ENCODE data around the gene TMEM203.
A peak's percentile ranks its signal among the peaks of the same experiment; 100 is the strongest.
"Not testable (repeated sequence)": the region's sequence is repeated elsewhere in the genome, so short reads cannot be mapped to it uniquely, and the experiment has no call there.

Gene TMEM203

DNA sequence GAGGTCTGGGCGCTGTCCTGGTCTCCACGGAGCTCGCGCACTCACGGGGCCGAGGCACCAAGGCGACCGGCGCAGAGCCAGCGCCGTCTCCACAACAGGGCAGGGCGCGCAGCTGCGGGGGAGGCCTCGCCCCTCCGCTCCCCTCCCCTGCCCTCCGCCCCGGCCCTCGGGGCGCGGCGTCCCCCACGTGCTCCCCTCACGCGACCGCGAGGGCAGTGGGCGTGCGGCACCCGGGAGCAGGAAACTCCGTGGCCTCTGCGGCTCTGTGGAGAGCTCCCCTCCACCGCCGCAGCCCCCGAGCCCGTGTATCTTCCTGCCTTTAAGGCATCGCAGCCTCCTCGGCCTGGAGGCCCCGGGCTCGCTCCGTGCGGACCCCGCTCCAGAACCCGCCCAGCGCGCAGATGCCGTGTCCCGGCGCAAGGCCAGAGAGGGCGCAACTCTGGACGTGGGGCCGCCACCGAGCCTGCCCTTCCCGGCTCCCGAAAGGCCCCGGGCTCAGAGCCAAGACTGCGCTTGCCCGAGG is 34.9 kb upstream of the TMEM203 start:
- peak; percentile 73 to 89 for DNase-seq (ENCODE audit: low read depth in 2 of 2)
- peak overlapping the region; percentile 57 to 68 for H3K4me3 ChIP-seq (replicated peaks in 1 of 2; ENCODE audit: low read depth in 2 of 2, low read length in 2 of 2)
- TF ChIP-seq CTCF (IDR thresholded peaks at IDR 0.05; ENCODE audit: low read depth, low read length) = no peak

DNA sequence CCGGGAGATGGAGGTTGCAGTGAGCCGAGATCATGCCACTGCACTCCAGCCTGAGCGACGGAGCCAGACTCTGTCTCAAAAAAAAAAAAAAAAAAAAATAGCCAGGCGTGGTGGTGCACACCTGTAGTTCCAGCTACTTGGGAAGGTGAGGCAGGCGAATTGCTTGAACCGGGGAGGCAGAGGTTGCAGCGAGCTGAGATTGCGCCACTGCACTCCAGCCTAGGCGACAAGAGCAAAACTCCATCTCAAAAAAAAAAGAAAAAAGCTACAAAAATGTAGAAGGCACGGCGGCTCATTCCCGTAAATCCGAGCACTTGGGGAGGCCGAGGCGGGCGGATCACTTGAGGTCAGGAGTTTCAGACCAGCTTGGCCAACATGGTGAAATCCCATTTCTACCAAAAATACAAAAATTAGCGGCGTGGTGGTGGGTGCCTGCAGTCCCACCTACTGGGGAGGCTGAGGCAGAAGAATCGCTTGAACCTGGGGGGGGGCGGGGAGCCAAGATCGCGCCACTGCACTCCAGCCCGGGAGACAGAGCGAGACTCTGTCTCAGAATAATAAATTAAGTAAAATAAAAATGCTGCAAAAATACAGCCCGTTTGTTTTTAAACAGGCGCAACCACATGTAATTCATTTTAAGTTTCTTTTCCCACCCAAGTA is 34.2 kb upstream of the TMEM203 start:
- peak overlapping the region; percentile 57 to 68 for H3K4me3 ChIP-seq (replicated peaks in 1 of 2; ENCODE audit: low read depth in 2 of 2, low read length in 2 of 2)
- not testable (repeated sequence) for DNase-seq (ENCODE audit: low read depth in 2 of 2)

DNA sequence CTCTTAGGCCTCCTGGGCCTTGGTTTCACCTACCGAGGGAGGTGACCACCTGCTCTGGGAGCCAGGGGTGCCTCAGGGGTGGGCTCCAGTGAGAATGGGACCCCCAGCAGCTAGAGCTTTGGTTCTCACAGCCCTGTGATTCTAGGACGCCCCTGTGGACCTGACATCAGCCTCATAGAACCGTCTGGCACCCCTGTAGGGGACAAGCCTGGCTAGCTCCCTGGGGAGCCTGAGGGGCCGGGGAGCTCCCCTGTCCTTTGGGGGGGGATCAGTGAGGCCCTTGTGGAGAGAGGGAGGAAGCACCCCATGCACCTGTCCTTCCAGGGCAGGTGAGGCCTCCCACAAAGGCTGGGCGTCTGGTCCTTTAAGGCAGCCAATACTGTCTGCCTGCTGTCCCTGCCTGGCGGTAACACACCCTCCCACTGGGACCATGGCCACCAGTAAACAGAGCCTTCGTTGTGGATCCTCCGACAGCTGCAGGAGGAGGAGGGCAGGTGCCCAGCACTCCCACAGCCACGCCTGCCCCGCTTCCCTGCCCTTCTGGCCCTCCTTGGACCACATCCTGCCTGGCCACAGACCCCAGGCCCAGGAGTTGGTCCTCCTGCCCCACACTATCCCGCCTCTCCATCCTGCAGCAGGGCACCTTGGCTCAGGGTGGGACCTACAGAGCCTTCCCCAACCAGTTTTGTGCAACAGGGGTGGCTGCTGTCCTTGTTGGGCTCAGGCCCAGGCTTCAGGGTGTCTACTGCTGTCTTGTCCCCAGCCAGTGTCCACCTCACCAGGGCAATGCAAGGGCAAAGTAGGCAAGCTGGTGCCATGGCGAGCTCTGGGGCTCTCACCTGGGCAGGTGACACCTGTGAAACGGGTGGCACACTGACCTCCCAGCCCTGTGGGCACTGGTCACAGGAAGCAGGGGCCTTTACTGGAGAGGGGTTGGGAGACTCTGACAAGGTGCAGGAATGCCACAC is 32.6 kb upstream of the TMEM203 start:
- DNase-seq (ENCODE audit: low read depth in 2 of 2) = no peak
- TF ChIP-seq CTCF (IDR thresholded peaks at IDR 0.05; ENCODE audit: low read depth, low read length) = no peak
- H3K4me3 ChIP-seq (replicated peaks in 1 of 2; ENCODE audit: low read depth in 2 of 2, low read length in 2 of 2) = no peak overlapping the region

DNA sequence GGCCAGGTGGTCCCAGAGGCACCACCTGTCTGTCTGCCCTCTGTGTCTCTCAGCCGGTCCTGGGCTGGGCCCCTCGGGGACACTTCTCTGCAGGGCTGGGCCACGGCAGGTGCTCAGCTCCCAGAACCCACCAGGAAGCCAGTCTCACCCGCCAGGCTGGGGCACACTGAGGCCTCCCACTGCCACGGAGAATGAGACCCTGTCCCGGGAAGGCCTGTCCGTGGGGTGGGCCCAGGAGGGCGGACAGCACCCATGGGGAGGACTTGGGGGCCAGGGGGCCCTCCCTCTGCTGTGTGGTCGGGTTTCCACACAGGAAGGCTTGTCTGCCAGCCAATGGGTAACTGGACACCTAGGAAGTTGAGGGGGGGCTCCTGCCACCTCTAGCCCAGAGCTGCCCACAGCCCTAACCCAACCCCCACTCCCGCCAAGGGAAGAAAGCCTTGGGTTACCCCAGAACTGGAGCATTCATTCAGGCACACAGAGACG is 31.5 kb upstream of the TMEM203 start:
- no peak overlapping the region for H3K4me3 ChIP-seq (replicated peaks in 1 of 2; ENCODE audit: low read depth in 2 of 2, low read length in 2 of 2)
- TF ChIP-seq CTCF (IDR thresholded peaks at IDR 0.05; ENCODE audit: low read depth, low read length) = no peak
- no peak for DNase-seq (ENCODE audit: low read depth in 2 of 2)

- peak; percentile 79 to 82 for DNase-seq (ENCODE audit: low read depth in 2 of 2)
- H3K4me3 ChIP-seq (replicated peaks in 1 of 2; ENCODE audit: low read depth in 2 of 2, low read length in 2 of 2) = no peak overlapping the region
- peak; percentile 99 for TF ChIP-seq CTCF (IDR thresholded peaks at IDR 0.05; ENCODE audit: low read depth, low read length)
Measured at GRCh38 chr9:137236238-137236935, 30.9 kb upstream of the TMEM203 start.

DNA sequence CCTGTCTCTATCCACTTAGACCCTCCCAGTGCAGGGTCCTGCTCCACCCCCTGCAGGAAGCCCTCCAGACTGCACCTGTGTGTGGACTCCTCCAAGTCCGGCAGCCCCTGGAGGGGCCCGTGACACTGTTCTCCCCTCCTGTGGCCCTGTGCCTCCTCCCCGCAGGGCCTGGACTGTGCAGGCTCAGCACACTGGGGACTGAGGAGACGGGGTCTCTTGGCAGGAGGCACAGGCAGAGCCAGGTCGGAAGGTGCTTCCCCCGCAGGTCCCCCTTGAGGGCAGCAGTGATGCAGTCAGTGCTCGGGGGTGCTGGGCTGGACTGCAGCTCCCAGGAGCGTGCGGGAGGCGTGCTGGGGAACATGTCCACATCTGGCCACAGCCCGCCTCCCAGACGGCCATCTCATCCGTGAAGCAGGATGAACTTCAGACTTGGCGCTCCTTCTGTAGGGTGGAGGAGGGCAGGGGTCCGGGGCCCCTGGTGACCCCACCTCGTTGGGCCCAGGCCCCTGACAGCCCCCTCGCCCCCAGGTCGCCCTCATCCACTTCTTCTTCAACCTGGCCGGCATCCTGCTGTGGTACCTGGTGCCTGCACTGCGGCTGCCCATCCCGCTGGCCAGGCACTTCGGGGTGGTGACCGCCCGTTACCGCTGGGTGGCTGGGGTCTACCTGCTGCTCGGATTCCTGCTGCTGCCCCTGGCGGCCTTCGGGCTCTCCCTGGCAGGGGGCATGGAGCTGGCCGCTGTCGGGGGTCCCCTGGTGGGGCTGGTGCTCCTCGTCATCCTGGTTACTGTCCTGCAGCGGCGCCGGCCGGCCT is 30.2 kb upstream of the TMEM203 start:
- TF ChIP-seq CTCF (IDR thresholded peaks at IDR 0.05; ENCODE audit: low read depth, low read length) = no peak
- no peak overlapping the region for H3K4me3 ChIP-seq (replicated peaks in 1 of 2; ENCODE audit: low read depth in 2 of 2, low read length in 2 of 2)
- DNase-seq (ENCODE audit: low read depth in 2 of 2) = no peak
